ENCODE measurements around the gene USP47. TPM values are rescaled to one million over a fixed set of nuclear protein-coding genes. Genes with fewer than 3 reads are reported as not detected.

The USP47 gene
- polyA plus RNA-seq, 1 experiment: 35.0 TPM

DNA sequence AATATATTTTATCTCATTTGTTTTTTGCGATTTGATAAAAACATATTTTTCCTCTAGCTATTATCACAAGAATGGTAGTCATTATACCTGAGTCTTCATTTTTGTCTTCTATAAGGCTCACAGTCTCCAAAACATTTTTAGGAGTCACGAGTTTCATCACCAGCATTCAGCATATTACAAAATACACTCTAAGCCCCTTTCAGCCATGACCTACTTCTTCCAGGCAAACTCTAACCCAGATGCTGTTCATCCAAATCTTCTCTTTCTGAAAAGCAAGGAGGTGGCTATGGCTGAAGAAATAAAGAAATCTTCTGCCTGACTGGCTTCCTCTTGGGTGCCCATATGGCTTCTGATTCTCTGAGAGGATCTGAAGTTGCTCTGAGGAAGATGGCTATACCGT lies 35.7 kb upstream of the USP47 start:
- no peaks in the 10 kb centered on the region for H3K9me3 ChIP-seq (ENCODE audit: control insufficient read depth, insufficient read depth, low read length)
- no peak for DNase-seq (ENCODE audit: low read depth, low spot score)
- H3K27me3 ChIP-seq (ENCODE audit: control insufficient read depth, insufficient read depth, low read length): no peaks in the 10 kb centered on the region
- CTCF ChIA-PET: interaction anchor here (1.3 to 3.5 kb wide), 5 partner anchors 8 to 241 kb away, joined by 3 to 16 read pairs (median 8); no protein-coding TSS in a partner anchor
- H3K4me3 ChIP-seq (ENCODE audit: low read depth, low read length): no peak overlapping the region
- POLR2A ChIA-PET: no interaction called here
- TF ChIP-seq, protein P1, sequence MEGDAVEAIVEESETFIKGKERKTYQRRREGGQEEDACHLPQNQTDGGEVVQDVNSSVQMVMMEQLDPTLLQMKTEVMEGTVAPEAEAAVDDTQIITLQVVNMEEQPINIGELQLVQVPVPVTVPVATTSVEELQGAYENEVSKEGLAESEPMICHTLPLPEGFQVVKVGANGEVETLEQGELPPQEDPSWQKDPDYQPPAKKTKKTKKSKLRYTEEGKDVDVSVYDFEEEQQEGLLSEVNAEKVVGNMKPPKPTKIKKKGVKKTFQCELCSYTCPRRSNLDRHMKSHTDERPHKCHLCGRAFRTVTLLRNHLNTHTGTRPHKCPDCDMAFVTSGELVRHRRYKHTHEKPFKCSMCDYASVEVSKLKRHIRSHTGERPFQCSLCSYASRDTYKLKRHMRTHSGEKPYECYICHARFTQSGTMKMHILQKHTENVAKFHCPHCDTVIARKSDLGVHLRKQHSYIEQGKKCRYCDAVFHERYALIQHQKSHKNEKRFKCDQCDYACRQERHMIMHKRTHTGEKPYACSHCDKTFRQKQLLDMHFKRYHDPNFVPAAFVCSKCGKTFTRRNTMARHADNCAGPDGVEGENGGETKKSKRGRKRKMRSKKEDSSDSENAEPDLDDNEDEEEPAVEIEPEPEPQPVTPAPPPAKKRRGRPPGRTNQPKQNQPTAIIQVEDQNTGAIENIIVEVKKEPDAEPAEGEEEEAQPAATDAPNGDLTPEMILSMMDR (IDR thresholded peaks at IDR 0.05; ENCODE audit: low read depth, low read length): no peak
- H3K27ac ChIP-seq (ENCODE audit: low read depth, low read length): no peak overlapping the region

DNA sequence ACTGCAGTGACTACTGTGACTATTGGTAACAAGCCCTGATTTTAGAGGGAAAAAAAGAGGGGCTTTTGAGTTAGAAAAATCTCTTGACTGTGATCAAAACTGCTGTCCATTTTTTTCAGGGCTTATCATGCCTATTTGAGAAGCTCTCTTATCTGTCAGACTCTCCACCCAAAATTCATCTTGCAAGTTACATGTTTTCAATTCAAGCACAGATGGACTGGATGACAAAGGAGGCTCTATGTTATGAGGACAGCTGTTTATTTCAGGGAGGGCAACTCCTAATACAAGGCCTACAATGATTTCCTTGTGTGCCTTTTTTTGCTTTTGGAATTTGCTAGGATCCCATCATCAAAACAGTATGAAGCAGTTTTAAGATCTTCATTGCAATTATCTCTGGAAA lies 35.2 kb upstream of the USP47 start:
- no peak overlapping the region for H3K27ac ChIP-seq (ENCODE audit: low read depth, low read length)
- DNase-seq (ENCODE audit: low read depth, low spot score): no peak
- POLR2A ChIA-PET: no interaction called here
- H3K9me3 ChIP-seq (ENCODE audit: control insufficient read depth, insufficient read depth, low read length): peaks cover 5% of the 10 kb centered on the region; the same call in 1 of the 2 replicates
- no peaks in the 10 kb centered on the region for H3K27me3 ChIP-seq (ENCODE audit: control insufficient read depth, insufficient read depth, low read length)
- no peak overlapping the region for H3K4me3 ChIP-seq (ENCODE audit: low read depth, low read length)
- TF ChIP-seq, protein P1 (IDR thresholded peaks at IDR 0.05; ENCODE audit: low read depth, low read length): no peak
- CTCF ChIA-PET: interaction anchor here (0.6 to 3.5 kb wide), 8 partner anchors 7 to 241 kb away, joined by 3 to 16 read pairs (median 6); no protein-coding TSS in a partner anchor

DNA sequence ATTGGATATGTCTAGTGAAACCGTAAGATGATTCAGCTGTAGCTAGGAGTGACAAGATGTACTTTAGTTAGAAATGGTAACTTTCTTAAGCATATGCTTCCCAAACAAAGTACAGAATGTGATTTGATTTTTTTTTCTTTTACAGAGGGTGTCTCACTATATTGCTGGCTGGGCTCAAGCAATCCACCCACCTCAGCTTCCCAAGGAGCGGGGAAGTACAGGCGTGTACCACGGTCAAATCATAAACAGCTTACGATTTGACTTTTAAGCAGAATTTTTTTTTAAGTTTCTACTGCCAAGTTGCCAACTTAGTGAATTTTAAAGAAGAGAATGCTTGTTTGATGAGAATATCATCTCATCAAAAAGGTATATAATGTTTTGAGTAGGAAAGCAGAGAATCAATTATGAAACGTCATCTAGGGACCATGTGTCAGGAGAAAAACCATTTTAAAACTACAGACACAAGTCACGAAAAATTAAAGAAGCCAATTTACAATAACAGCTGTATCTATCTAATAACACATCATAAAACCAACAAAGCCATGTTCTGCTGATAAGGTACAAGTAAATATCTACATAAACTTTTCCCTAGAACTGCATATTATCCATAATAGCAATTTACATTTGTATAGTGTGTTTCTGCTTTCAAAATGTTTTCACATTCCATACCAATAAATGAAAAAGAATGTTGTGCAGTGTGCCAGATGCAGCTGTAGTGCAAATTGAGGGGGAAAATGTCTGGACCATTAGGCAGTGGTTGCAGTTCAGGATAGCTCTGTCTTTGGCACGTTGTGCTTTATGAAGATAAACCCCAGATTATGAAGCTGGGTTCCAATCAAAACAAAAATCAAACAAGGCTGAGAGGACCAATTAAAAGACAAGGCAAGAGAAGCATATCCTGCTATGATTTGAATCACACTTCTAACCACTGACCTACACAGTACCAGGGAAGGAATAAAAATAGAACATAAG lies 33.7 kb upstream of the USP47 start:
- POLR2A ChIA-PET: no interaction called here
- H3K27ac ChIP-seq (ENCODE audit: low read depth, low read length): no peak overlapping the region
- H3K4me3 ChIP-seq (ENCODE audit: low read depth, low read length): no peak overlapping the region
- no peaks in the 10 kb centered on the region for H3K27me3 ChIP-seq (ENCODE audit: control insufficient read depth, insufficient read depth, low read length)
- peaks cover 5% of the 10 kb centered on the region; the same call in 1 of the 2 replicates for H3K9me3 ChIP-seq (ENCODE audit: control insufficient read depth, insufficient read depth, low read length)
- CTCF ChIA-PET: interaction anchor here (1.0 to 3.5 kb wide), 5 partner anchors 9 to 780 kb away, joined by 3 to 16 read pairs (median 11); no protein-coding TSS in a partner anchor
- no peak for DNase-seq (ENCODE audit: low read depth, low spot score)
- TF ChIP-seq, protein P1 (IDR thresholded peaks at IDR 0.05; ENCODE audit: low read depth, low read length): no peak

DNA sequence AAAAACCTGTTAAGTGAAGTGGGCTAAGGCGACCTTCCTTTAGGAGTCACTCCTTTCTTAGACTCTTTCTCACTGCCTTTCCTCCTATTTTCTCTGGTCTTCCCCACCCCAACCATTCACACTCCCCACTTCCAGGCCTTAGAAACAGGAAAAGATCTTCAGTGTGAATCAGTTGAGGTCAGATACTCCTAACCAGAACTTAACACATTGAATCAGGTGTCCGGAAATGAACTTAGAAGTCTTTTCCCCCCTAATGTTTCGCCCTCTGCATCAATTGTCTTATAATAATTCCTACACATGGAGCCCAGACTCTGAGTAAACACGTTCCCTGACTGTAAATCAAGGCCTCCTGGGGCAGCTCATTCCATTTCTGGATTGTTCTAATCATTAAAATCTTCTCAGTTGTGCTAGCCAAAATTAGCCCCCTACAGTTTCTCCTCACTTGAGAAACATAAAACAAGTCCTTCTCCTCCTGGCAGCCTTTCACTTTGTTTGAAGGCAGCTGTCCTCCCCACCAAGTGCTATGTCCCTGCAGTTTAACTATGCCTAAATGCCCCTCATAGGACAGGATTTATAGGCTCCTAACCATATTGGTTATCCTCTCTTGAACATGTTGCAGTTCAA lies 32.7 kb upstream of the USP47 start:
- peaks cover 5% of the 10 kb centered on the region; the same call in 1 of the 2 replicates for H3K9me3 ChIP-seq (ENCODE audit: control insufficient read depth, insufficient read depth, low read length)
- DNase-seq (ENCODE audit: low read depth, low spot score): no peak
- H3K27ac ChIP-seq (ENCODE audit: low read depth, low read length): no peak overlapping the region
- ChIA-PET CTCF (interaction anchor here (1.0 to 3.5 kb wide), 3 partner anchors 10 to 781 kb away, joined by 3 to 16 read pairs (median 11); no protein-coding TSS in a partner anchor), POLR2A (no interaction called here)
- H3K4me3 ChIP-seq (ENCODE audit: low read depth, low read length): no peak overlapping the region
- H3K27me3 ChIP-seq (ENCODE audit: control insufficient read depth, insufficient read depth, low read length): no peaks in the 10 kb centered on the region
- TF ChIP-seq, protein P1 (IDR thresholded peaks at IDR 0.05; ENCODE audit: low read depth, low read length): no peak

Data from AG04450 (cell line).